ENCODE measurements around the gene WDR12.

Gene WDR12

DNA sequence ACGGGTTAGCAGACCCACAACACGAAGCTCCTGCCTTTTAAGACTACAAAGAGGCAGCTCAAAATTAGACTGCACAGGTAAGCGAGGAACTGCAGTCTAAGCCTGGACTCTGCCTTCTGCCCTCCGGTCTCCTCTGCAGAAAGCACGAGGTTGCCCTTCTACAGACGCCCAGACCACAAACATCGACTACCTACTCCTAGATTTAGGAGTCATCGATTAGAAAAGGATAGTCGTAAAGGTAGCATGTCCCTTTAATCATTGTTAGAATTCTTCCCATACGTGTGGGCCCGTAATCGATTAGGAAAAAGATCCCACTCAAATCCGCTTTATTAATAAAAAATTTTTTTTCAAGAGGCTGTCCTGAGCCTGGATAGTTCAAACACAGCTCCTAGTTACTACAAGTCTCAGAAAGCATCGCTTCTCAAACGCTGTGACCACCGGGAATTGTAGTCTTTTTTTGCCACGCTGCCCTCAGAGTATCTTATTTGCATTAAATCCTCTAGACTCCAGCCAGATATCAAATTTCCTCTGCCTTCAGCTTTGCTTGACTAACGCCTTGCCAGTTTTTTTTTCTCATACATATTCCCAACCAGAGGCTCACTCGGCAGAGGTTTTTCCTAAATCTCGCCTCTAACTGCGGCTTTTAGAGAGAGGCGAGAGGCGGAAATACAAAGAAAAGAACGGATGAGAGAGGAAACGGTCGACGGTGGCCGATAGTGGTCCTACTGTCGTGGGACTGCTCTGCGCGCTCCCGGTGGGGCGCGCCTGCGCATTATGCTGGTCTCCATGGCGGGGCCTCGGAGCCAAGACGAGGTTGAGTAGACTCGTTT is at the start of gene WDR12, which contains the start of gene CARF:
Gene WDR12 (minus strand): TSS at position 162 of the 830 bp plus-strand sequence. CDS start 197 bp downstream, outside the sequence.
Gene CARF (plus strand): TSS at position 764 of the 830 bp plus-strand sequence. CDS start 29,628 bp downstream, outside the sequence.
- no peak for TF ChIP-seq GATA2 (IDR thresholded peaks at IDR 0.05; ENCODE audit: low read depth, low read length)
- TF ChIP-seq GATA3 (IDR thresholded peaks at IDR 0.05; ENCODE audit: low read depth, low read length): no peak

DNA sequence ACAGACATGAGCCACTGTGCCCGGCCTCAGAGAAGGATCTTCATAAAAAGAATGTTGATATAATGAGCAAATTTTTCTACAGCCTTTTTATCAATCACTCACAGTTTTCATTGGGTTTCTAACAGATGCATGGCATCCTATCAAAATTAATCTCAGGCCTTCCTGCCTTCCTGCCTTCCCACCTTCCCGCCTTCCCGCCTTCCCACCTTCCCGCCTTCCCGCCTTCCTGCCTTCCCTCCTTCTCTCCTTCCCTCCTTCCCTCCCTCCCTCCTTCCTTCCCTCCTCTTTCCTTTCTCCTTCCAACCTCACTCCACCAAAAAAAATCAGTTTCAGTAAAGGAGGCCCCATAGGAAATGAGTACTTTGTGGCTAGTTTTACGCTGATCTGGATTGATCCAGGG is 49.1 kb upstream of the WDR12 start:
- TF ChIP-seq GATA3 (IDR thresholded peaks at IDR 0.05; ENCODE audit: low read depth, low read length) (no peak), GATA2 (IDR thresholded peaks at IDR 0.05; ENCODE audit: low read depth, low read length) (no peak)

DNA sequence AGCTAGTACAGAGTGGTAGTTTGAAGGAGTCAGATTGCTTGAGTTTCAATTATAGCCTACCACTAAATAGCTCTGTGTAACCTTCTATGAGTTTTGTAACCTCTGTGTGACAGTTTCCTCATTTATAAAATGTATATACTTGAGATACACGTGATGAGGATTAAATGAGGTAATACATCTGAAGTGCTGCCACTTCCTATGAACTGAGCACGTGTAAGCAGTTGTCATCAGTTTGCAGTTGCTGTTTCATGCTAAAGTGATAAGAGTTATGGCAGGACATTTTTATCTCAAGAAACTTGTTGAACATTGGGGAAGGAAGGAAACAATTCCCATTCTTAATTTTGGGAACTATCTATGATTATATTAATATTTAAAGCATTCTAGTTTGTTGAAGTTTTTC is 39.1 kb upstream of the WDR12 start:
- TF ChIP-seq GATA2 (IDR thresholded peaks at IDR 0.05; ENCODE audit: low read depth, low read length) (no peak), GATA3 (IDR thresholded peaks at IDR 0.05; ENCODE audit: low read depth, low read length) (no peak)

DNA sequence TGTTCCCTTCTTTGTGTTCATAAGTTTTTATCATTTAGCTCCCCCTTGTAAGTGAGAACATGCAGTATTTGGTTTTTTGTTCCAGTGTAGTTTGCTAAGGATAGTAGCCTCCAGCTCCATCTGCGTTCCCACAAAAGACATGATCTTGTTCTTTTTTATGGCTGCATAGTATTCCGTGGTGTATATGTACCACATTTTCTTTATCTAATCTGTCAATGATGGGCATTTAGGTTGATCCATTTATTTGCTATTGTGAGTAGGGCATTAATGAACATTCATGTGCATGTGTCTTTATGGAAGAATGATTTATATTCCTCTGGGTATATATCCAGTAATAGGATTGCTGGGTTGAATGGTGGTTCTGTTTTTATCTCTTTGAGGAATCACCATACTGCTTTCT is 34.0 kb upstream of the WDR12 start:
- TF ChIP-seq GATA2 (IDR thresholded peaks at IDR 0.05; ENCODE audit: low read depth, low read length): no peak
- no peak for TF ChIP-seq GATA3 (IDR thresholded peaks at IDR 0.05; ENCODE audit: low read depth, low read length)

DNA sequence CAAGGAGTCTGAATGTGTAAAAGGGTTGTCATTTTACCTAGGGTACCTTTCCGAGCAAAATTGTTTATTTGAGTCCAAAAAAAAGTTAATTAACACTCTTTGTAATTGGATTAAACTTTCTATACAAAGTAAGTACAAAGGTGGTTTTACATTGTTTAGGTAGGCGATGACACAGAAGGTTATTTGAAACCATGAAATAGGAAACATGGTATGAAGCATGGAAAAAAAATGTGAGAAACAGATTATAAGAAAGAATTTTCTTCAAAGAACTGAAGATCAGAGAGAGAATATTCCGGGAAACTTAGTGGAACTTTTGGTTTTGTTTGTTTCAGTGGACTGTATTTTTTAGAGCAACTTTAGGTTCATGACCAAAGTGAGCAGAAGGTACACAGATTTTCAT is 33.3 kb upstream of the WDR12 start:
- TF ChIP-seq GATA3 (IDR thresholded peaks at IDR 0.05; ENCODE audit: low read depth, low read length): no peak

DNA sequence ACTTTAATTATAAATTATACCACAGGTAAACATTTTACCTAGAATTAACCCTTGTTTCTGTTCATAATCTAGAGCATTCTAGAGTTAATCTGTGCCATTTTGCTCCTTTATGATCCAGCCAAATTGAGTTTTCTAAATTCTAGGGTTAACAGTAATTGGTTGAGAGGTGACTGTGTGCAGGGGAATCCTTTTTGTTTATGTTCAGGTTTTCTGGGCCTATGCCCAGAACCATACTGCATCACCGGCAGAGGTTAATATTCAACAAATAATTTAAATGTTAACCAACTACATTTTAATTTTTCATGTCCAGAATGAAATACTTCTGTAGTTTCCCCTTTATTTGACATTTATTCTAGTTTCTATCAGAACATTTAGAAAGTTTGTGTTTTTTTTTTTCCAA is 32.9 kb upstream of the WDR12 start:
- no peak for TF ChIP-seq GATA3 (IDR thresholded peaks at IDR 0.05; ENCODE audit: low read depth, low read length)

DNA sequence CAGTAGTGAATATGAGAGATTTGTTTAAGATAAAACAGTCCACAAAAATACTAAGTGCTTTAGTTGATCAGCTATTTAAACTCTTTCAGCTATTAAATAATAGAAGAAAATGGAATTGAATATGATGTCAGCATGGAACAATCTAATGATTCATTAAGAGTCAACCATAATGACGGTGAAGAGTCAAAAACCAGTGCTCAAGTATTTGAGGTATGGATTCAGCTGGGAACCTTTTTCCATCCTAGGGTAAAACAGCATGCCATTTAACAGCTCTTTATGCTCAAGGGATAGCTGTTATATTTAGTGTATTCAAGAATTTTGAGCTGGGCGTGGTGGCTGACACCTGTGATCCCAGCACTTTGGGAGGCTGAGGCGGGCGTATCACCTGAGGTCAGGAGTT is 30.3 kb upstream of the WDR12 start:
- no peak for TF ChIP-seq GATA2 (IDR thresholded peaks at IDR 0.05; ENCODE audit: low read depth, low read length)
- no peak for TF ChIP-seq GATA3 (IDR thresholded peaks at IDR 0.05; ENCODE audit: low read depth, low read length)

DNA sequence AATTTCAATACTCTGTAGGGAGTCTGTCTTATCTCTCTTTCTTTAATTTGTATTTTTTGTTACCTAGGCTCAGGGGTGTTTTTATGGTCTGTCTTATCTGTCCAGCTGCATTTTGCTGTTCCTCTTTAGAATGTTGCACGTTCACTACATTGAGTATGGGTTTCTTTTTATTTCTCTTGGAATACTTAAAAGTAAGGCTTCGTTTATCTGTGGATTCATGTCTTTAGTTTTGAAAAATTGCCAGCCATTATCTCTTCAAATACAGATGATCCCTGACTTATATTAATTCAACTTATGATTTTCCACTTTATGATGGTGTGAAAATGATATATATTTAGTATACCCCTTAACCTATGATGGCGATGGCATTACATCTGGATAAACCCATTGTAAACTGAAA is 27.5 kb upstream of the WDR12 start:
- TF ChIP-seq GATA3 (IDR thresholded peaks at IDR 0.05; ENCODE audit: low read depth, low read length) (no peak), GATA2 (IDR thresholded peaks at IDR 0.05; ENCODE audit: low read depth, low read length) (no peak)

DNA sequence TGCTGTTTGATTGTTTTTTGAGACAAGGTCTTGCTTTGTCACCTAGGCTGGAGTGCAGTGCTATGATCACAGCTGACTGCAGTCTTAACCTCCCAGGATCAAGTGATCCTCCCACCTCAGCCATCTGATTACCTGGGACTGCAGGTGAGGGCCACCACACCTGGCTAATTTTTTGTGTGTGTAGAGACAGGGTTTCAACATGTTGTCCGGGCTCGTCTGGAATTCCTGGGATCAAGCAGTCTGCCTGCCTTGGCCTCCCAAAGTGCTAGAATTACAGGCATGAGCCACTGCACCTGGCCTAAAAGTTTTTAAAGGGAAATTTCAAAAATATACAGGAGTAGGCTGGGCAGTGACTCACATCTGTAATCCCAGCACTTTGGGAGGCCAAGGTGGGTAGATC is 23.0 kb upstream of the WDR12 start:
- no peak for TF ChIP-seq GATA2 (IDR thresholded peaks at IDR 0.05; ENCODE audit: low read depth, low read length)

DNA sequence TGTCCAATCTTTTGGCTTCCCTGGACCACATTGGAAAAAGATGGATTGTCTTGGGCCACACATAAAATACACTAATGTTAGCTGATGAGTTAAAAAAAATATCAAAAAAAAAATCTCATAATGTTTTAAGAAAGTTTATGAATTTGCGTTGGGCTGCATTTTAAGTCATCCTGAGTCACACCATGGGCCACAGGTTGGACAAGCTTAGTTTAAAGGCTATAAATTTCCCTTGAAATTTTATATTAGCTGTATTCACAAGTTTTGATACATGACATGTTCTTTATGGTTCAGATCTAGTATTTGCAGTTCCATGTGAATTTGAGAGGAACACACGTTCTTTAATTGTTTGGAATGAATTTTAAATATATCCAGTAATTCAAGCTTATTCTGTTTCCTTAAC is 22.5 kb upstream of the WDR12 start:
- TF ChIP-seq GATA3 (IDR thresholded peaks at IDR 0.05; ENCODE audit: low read depth, low read length) (no peak), GATA2 (IDR thresholded peaks at IDR 0.05; ENCODE audit: low read depth, low read length) (no peak)

DNA sequence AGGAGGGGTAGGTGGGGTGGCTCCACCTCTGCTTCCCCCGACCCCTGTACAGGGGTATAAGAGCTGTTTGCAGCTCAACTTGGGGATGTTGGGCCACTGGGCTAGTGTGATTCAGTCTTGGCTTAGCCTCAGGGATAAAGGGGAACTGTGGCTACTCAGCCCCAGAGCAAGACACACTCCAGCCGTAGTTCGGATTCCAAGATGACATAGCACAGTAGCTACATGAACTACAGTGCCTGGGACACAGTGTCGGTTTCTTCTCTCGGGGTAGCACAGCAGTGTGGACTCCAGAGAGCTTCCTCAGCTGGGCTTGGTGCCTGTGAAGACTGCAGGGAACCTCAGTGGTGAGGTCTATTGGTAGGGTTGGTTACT is 21.7 kb upstream of the WDR12 start:
- no peak for TF ChIP-seq GATA3 (IDR thresholded peaks at IDR 0.05; ENCODE audit: low read depth, low read length)
- no peak for TF ChIP-seq GATA2 (IDR thresholded peaks at IDR 0.05; ENCODE audit: low read depth, low read length)

DNA sequence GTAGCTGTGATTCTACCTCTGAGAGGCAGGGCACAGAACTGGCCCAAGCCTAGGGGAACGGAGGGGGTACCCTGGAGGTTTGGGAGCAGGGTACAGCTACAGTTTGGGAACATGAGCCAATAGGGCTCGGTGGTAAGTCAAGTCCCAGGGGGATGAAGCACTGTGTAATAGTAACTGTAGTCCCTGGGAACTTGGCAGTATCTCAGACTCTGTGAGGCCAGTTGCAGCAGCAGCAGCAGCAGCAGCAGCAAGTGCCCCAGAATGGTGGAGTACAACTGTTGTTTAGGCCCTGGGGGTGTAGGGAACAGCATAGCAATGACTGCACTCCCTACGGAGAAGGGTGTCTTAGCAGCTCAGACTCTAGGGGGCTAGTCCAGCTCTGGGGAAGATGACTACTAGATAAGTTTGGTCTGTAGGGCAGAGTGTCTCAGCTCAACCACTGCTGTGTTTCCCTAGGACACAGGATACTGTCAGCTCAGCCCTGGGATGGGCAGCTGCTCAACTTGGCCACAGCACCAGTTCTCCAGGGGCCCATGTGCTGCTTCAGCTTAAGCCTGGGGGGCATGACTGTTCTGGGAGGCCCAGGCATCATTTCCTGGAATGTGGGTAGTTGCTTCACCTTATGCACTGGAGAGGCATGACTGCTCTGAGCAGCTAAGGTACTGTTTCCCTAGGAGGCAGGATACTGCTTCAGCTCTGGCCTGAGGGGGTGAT is 21.1 kb upstream of the WDR12 start:
- no peak for TF ChIP-seq GATA3 (IDR thresholded peaks at IDR 0.05; ENCODE audit: low read depth, low read length)
- no peak for TF ChIP-seq GATA2 (IDR thresholded peaks at IDR 0.05; ENCODE audit: low read depth, low read length)

DNA sequence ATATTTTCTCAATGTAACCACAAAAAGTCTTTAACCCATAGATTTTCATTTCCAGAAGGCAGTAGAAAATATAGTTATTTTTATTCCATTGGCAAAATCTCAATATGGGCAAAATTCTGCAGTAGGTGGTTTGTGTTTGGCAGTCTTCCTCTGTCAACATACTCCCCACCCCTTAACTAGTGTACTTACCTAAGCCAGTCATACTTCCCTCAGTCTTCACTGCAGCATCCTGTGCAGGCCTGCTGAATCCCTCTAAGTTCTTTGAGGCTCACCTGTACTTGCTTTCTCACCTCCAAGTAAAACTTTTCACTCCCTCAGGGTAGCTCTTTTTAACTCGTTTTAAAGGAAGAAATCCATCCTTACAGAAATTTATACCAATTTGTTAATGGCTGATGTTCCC is 7.4 kb upstream of the WDR12 start:
- TF ChIP-seq GATA2 (IDR thresholded peaks at IDR 0.05; ENCODE audit: low read depth, low read length) (no peak), GATA3 (IDR thresholded peaks at IDR 0.05; ENCODE audit: low read depth, low read length) (no peak)

DNA sequence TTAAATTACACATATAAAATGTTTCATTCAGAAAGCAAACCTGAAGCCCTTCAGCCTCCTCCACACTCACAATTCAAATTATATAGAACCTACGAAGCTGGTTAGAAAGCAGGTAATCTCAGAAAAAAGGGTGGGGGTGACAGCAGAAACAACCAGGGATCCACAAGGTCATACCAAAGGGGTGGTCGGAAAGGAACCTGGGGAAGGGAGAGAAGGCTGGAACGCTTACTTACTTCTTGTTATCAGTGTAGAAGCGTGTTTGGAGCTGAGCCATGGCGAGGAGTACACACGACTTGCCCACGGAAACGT is 316 bp downstream of the WDR12 start:
- TF ChIP-seq GATA2 (IDR thresholded peaks at IDR 0.05; ENCODE audit: low read depth, low read length) (no peak), GATA3 (IDR thresholded peaks at IDR 0.05; ENCODE audit: low read depth, low read length) (no peak)

DNA sequence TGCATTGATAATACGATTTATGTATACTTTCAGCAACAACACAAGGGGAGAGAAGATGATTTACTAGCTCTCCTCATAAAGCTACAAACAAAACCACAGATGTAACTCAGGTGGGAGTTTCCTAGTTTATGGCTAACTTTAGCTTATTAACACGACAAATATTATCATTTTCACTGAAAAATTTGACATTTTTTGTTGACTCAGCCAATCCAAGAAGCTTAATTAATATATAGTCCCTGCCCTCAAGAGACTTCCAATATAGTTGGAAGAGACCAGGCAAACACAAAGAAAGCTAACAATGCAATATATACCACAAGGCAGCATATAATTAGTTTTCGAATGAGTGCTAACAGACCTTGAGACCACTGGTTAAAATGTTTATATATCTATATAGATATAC is 775 bp downstream of the WDR12 start:
- TF ChIP-seq GATA2 (IDR thresholded peaks at IDR 0.05; ENCODE audit: low read depth, low read length) (no peak), GATA3 (IDR thresholded peaks at IDR 0.05; ENCODE audit: low read depth, low read length) (no peak)
